VCaP (cell line): ENCODE measurements around the gene DNAH17.

Source experiments
- H3K27ac ChIP-seq: fragments of 450-650 bp; 2 replicates; pipeline ENCODE4 v1.5.1; 2017
- TF ChIP-seq, protein P1 (sequence below): fragments of 450-650 bp; conservative IDR thresholded peaks from 2 replicates; pipeline ENCODE4 v1.5.1; 2017; ENCODE audit warnings: mild to moderate bottlenecking, moderate library complexity

Gene DNAH17

DNA sequence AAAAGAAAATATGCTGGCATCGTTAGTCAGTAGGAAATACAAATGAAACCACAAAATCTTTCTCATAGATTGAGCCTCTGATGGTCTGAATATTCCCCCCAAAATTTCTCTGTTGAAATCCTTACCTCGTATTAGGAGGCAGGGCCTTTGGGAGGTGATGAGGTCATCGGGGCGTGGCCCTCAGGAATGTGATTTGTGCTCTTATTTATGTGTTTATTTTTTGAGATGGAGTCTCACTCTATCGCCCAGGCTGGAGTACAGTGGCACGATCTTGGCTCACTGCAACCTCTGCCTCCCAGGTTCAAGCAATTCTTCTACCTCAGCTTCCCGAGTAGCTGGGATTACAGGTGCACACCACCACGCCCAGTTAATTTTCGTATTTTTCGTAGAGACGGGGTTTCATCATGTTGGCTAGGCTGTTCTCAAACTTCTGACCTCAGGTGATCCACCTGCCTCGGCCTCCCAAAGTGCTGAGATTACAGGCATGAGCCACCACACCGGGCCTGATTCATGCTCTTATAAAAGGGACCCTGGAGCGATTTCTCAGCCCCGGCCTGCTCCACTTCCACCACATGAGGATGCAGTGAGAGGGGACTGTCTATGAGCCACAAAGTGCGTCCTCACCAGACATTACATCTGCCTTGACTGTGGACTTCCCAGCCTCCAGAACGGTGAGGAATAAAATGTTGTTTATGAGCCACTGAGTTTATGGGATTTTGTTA lies 53.1 kb downstream of the DNAH17 start:
- H3K27ac ChIP-seq, result no peak overlapping the region
- TF ChIP-seq, protein P1, sequence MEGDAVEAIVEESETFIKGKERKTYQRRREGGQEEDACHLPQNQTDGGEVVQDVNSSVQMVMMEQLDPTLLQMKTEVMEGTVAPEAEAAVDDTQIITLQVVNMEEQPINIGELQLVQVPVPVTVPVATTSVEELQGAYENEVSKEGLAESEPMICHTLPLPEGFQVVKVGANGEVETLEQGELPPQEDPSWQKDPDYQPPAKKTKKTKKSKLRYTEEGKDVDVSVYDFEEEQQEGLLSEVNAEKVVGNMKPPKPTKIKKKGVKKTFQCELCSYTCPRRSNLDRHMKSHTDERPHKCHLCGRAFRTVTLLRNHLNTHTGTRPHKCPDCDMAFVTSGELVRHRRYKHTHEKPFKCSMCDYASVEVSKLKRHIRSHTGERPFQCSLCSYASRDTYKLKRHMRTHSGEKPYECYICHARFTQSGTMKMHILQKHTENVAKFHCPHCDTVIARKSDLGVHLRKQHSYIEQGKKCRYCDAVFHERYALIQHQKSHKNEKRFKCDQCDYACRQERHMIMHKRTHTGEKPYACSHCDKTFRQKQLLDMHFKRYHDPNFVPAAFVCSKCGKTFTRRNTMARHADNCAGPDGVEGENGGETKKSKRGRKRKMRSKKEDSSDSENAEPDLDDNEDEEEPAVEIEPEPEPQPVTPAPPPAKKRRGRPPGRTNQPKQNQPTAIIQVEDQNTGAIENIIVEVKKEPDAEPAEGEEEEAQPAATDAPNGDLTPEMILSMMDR, result no peak

DNA sequence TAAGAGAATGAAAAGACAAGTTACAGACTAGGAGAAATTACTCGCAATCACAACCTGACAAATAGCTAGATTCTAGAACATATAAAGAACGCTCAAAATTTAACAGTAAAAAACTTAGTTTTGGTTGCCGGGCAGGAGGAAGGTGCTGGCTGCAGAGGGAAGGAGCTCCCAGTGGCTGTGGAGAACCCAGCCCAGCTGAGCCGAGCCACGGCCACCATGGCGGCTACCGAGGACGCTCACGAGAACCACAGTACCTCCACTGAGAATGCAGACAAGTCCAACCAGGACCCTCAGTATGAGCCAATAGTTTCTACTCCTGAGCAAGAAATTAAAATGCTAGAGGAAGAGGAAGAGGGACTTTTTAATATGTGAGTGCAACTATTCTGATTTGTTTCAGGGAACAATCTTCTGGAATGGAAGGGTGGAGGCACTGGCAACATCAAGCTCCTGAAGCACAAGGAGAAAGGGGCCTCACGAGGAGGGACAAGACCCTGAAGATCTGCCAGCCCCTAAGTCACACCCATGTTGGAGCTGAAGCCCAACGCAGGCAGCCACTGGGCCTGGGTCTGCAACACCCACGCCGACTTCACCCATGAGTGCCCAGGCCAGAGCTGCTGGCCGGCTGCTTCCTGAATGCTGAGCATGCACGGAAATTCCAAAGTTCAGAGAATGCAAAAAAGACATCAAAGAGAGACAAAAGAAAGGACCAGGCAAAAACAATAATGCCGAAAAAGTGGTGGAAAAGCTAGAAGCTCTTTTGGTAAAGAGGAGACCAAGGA lies 55.0 kb downstream of the DNAH17 start:
- TF ChIP-seq, protein P1, result no peak
- H3K27ac ChIP-seq, result no peak overlapping the region

DNA sequence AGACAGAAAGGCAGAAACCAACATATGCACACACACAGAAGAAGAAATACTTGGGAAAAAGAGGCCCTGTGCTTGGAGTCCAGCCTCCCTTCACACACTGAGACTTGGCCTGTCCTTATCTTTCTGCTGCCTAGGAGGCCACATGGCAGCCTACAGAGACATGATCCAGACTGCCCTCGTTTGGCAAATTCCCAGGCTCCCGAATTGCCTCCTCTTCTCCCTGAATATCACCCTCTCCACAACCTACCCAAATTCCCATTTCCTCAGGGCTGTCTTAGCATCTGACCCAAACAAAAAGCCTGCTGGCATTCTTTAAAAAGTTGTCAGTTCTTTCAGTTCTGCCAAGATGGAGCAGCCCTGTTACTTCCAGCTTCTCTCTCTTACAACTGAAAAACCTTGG lies 59.8 kb downstream of the DNAH17 start:
- H3K27ac ChIP-seq, result no peak overlapping the region
- TF ChIP-seq, protein P1, result no peak

DNA sequence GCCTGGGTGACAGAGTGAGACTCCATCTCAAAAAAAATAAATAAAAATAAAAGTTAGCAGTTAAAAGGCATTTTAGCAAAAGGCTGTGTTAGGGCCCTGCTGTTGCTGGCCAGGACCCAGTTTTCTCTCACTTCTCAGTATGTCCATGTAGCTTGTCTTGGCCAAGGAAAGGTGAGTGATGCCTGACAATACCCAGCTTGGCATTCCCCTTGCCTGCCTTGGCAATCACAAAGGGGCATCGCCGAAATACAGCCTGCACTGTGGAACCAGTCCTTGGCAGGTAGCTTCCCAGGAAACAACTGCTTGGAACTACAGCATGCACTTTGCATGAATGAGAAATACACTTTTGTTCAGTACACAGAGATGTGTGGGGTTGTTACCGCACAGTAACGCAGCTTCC lies 61.7 kb downstream of the DNAH17 start:
- no peak overlapping the region for H3K27ac ChIP-seq
- TF ChIP-seq, protein P1, result no peak

DNA sequence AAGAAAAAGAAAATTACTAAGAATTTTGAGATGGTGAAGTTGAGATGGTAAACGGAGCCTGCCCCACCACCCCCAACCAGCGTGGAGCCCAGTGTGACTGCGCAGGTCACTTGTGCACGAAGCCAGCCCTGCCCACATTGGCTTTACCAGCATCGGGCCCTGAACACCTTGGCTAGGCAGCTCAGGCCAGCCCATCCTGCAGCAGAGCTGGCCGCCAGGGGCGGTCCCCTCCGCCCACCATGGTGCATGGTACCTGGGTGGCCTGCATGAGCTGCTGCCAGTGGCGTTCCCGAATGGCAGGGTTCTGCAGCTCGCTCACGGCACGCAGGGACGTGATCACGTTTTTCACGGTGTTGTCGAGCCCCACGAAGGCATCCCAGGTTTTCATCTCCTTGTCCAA lies 62.7 kb downstream of the DNAH17 start:
- TF ChIP-seq, protein P1, result no peak
- H3K27ac ChIP-seq, result no peak overlapping the region

DNA sequence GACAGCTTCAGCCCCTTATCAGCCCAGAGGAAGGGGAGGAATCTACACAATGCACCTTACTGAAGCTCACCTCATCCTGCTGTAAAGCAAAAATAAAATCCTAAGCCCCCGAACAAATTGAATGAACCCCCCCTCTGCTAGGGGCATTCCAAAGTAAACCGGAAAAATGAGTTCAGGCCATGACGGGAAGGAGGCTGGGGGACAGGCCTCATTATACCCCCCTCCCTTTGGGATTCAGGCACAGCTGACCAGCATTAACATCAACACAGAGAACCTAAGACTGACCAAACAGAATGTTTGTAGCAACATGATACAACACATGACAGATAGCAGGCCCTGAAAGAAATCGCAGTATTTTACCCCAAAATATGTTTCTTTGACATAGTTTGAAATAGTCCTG lies 64.2 kb downstream of the DNAH17 start:
- no peak overlapping the region for H3K27ac ChIP-seq
- TF ChIP-seq, protein P1, result no peak

GRCh38 chr17:78510141-78511075 lies 66.8 kb downstream of the DNAH17 start:
- TF ChIP-seq, protein P1, result no peak
- H3K27ac ChIP-seq, result no peak overlapping the region
